ENCODE results near the gene ALDH1A1. TPM values are rescaled to one million over a fixed set of nuclear protein-coding genes. Genes with fewer than 3 reads are reported as not detected.

Gene ALDH1A1
- total and polyA plus RNA-seq, 9 of the 15 experiments (the other 6 are each of a cell fraction or from before 2014, with no cell fraction given), result 1.8 to 86.3 (median 24.4) TPM

GRCh38 chr9:72955126-72955455 lies 2.2 kb upstream of the ALDH1A1 start:
- Histone ChIP-seq H3K9me1 (ENCODE audit: control insufficient read depth, insufficient read depth, low read length) (no peaks in the 10 kb centered on the region), H3K4me2 (ENCODE audit: insufficient read depth, low read length) (no peak overlapping the region), H4K20me1 (replicated peaks; ENCODE audit: control insufficient read depth, insufficient read depth, low read length) (no peaks in the 10 kb centered on the region), H3K79me2 (ENCODE audit: control insufficient read depth, insufficient read depth, low read length) (0 out of 3 replicates have a peak, but pooled peaks cover 7% of the 10 kb centered on the region), H3K27ac (ENCODE audit: extremely low read depth, low read depth, low read length) (no peak overlapping the region), H3K9ac (ENCODE audit: insufficient read depth in 1 of 2, low read depth in 2 of 2, low read length in 2 of 2) (no peak overlapping the region), H3K4me3 (no peak overlapping the region), H3K27me3 (ENCODE audit: control insufficient read depth in 2 of 2, insufficient read depth in 2 of 2, low read length in 2 of 2) (no peaks in the 10 kb centered on the region), H3K9me3 (replicated peaks; ENCODE audit: control insufficient read depth, insufficient read depth, low read depth, low read length) (no peaks in the 10 kb centered on the region), H2AFZ (ENCODE audit: low read depth, low read length) (no peak overlapping the region), H3K4me1 (replicated peaks in 1 of 2; ENCODE audit: control insufficient read depth in 2 of 2, insufficient read depth in 2 of 2, low read length in 2 of 2) (no peaks in the 10 kb centered on the region; a peak in 2 of 5 replicates), H3K36me3 (ENCODE audit: control insufficient read depth, insufficient read depth, low read length) (no peaks in the 10 kb centered on the region)
- DNase-seq (ENCODE audit: extremely low read depth in 1 of 4, low spot score in 3 of 4), result no peak
- POLR2A ChIA-PET, result interaction anchor here (0.6 to 0.7 kb wide), 2 partner anchors 10 to 82 kb away, joined by 3 read pairs; no protein-coding TSS in a partner anchor
- no TSS peak for BruUV-seq (replicated peaks)
- ATAC-seq, result no peak
- in situ Hi-C loops (cut with MboI) (no loop called here), intact Hi-C loops (cut with micrococcal nuclease) (no loop called here)
- no peak for FAIRE-seq
- WGBS (ENCODE audit: insufficient coverage, low coverage, missing lambda C conversion rate), result 15% methylated on average over 2 of the region's 2 CpGs
- TF ChIP-seq, protein P1, sequence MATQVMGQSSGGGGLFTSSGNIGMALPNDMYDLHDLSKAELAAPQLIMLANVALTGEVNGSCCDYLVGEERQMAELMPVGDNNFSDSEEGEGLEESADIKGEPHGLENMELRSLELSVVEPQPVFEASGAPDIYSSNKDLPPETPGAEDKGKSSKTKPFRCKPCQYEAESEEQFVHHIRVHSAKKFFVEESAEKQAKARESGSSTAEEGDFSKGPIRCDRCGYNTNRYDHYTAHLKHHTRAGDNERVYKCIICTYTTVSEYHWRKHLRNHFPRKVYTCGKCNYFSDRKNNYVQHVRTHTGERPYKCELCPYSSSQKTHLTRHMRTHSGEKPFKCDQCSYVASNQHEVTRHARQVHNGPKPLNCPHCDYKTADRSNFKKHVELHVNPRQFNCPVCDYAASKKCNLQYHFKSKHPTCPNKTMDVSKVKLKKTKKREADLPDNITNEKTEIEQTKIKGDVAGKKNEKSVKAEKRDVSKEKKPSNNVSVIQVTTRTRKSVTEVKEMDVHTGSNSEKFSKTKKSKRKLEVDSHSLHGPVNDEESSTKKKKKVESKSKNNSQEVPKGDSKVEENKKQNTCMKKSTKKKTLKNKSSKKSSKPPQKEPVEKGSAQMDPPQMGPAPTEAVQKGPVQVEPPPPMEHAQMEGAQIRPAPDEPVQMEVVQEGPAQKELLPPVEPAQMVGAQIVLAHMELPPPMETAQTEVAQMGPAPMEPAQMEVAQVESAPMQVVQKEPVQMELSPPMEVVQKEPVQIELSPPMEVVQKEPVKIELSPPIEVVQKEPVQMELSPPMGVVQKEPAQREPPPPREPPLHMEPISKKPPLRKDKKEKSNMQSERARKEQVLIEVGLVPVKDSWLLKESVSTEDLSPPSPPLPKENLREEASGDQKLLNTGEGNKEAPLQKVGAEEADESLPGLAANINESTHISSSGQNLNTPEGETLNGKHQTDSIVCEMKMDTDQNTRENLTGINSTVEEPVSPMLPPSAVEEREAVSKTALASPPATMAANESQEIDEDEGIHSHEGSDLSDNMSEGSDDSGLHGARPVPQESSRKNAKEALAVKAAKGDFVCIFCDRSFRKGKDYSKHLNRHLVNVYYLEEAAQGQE (IDR thresholded peaks at IDR 0.05; ENCODE audit: borderline replicate concordance), result no peak
- TF ChIP-seq, protein P1 (CRISPR knock-in tag; IDR thresholded peaks at IDR 0.05; ENCODE audit: low read depth), result no peak
- TF ChIP-seq BACH1 (tag; IDR thresholded peaks at IDR 0.05), result no peak
- TF ChIP-seq TFAM (CRISPR knock-in tag; conservative IDR thresholded peaks at IDR 0.05), result no peak
- TF ChIP-seq CEBPG (CRISPR knock-in tag; IDR thresholded peaks at IDR 0.05), result no peak
- peak in 1 of 2 experiments; percentile 79; a peak in 2 of 4 replicates for TF ChIP-seq CEBPG (tag; conservative IDR thresholded peaks at IDR 0.05 in 1 of 2, IDR thresholded peaks at IDR 0.05 in 1 of 2)
- no peak for TF ChIP-seq ZBTB34 (CRISPR knock-in tag; IDR thresholded peaks at IDR 0.05)
- no peak for TF ChIP-seq RFX7 (CRISPR knock-in tag; IDR thresholded peaks at IDR 0.05)
- no peak for TF ChIP-seq KAT7 (CRISPR knock-in tag; IDR thresholded peaks at IDR 0.05; ENCODE audit: borderline replicate concordance)
- TF ChIP-seq THRAP3 (IDR thresholded peaks at IDR 0.05; ENCODE audit: borderline replicate concordance), result no peak
- CTCF ChIA-PET (ENCODE audit: low intra/inter-chr PET ratio), result no interaction called here
